HAP-1 (cell line): Measurements from ENCODE around the gene AURKAIP1.
A peak's percentile ranks its signal among the peaks of the same experiment; 100 is the strongest.

Experiments
- DNase-seq, 2 experiments: peaks; one replicate each; pipeline ENCODE4 v3.0.0-alpha.2; 2016 to 2020; ENCODE audit warnings: low spot score in 2 of 2
- H3K27me3 ChIP-seq: fragments of 250-450 bp; sonication (Bioruptor Pico); 2 replicates; pipeline ENCODE4 v1.5.1; 2020; ENCODE audit warnings: low read depth, mild to moderate bottlenecking, moderate library complexity
- H3K36me3 ChIP-seq: fragments of 250-450 bp; sonication (Bioruptor Pico); replicated peaks from 2 replicates; pipeline ENCODE4 v1.5.1; 2020; ENCODE audit warnings: mild to moderate bottlenecking
- H3K4me1 ChIP-seq: fragments of 250-450 bp; sonication (Bioruptor Pico); 2 replicates; pipeline ENCODE4 v1.5.1; 2020; ENCODE audit warnings: mild to moderate bottlenecking
- H3K4me3 ChIP-seq: fragments of 250-450 bp; sonication (Bioruptor Pico); 2 replicates; pipeline ENCODE4 v1.5.1; 2020; ENCODE audit warnings: mild to moderate bottlenecking, moderate library complexity
- H3K9me3 ChIP-seq: fragments of 250-450 bp; sonication (Bioruptor Pico); 2 replicates; pipeline ENCODE4 v1.5.1; 2020; ENCODE audit warnings: mild to moderate bottlenecking, moderate library complexity
- in situ Hi-C: fragments of 300-500 bp; cut with MboI; formaldehyde crosslinking; loops from 3 replicates; pipeline ENCODE4 v1.14.3; 2020; ENCODE audit warnings: low sequenced_read_pairs, inconsistent platforms, mixed read lengths

Gene AURKAIP1

DNA sequence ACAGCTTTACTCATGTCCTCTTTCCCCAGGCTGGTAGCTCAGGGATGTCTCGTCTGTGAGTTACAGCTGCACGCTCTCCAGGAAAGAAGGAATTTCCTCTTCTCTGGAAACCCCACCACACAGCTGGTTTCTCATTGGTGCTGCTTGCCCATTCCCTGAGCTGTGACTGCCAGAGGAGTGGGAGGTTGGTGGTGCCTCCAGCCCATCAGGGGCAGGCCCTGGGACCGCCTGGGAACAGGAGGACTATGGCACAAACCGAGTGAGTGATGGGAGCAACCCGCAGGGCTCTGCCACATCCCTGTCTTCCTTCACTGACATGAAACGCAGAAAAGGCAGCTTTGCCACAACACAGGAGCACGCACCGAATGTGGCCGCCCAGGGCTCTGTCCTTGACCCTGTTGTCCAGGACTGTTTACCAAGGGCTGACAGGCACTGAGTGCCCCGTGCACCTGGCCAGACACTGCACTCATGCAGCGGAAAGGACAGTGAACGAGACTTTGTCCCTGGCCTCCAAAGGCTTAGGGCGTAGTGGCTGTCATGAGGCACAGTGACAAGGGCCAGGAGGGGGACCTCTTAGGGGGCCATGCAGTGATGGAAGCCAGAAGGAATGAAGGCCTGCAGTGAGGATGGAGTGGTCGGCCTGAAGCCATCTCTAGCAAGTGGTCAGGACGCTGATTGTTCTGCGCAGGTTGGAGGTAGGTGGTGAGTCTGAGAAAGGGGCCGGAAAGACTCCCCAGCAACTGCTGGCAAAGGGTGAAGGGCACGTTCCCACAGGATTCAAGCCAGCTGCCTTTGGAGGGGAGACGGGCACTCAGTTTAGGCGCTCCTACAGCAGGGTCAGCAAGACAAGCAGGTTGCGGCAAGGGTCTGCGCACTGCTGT is 25.8 kb upstream of the AURKAIP1 start:
- Histone ChIP-seq H3K4me3 (peak overlapping the region; percentile 99), H3K4me1 (peaks cover 17% of the 10 kb centered on the region), H3K27me3 (no peaks in the 10 kb centered on the region), H3K9me3 (no peaks in the 10 kb centered on the region), H3K36me3 (peaks cover 85% of the 10 kb centered on the region)
- in situ Hi-C loops, result loop anchor here (5.0 kb wide), 1 partner anchor 36 kb away; the partner anchor contains the start of gene VWA1
- DNase-seq, result no peak

DNA sequence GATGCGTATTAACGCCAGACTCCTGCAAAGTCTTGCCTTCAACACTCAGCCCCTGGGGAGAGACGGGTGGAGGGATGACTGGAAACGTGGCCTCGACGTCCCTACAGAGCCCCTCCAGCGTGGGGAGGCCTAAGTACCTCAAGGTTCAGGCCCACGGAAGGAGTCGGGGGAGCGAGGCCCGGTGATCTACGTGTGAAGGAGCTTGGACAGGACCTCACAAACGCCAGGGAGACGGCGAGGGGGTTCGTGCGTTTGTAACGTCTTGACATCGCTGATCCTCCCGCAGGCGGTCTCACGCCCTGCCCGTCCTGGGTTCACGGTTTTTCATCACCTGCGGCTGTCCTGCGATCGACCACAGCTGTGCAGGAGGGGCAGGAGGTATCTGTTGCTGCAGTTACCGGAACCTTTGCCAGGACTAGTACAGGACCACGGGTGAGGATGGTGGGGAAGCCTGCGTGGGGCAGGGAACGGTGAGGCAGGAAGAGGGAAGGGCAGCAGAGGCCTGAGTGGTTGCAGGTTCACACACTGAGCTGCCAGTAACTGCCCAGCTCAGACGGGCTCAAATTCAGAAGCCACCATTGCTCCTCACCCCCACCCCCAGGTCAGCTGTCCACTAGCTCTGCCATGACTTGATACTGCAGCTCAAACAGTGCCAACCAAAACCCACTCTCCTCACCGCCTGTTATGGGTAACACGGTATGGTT is 25.0 kb upstream of the AURKAIP1 start:
- Histone ChIP-seq H3K36me3 (peaks cover 85% of the 10 kb centered on the region), H3K4me3 (peak overlapping the region; percentile 99), H3K9me3 (no peaks in the 10 kb centered on the region), H3K4me1 (peaks cover 13% of the 10 kb centered on the region), H3K27me3 (no peaks in the 10 kb centered on the region)
- in situ Hi-C loops, result loop anchor here (5.0 to 10.0 kb wide), 2 partner anchors 37 to 95 kb away; partner anchors contain the start of gene VWA1
- peak in 1 of 2 experiments; percentile 48 for DNase-seq

DNA sequence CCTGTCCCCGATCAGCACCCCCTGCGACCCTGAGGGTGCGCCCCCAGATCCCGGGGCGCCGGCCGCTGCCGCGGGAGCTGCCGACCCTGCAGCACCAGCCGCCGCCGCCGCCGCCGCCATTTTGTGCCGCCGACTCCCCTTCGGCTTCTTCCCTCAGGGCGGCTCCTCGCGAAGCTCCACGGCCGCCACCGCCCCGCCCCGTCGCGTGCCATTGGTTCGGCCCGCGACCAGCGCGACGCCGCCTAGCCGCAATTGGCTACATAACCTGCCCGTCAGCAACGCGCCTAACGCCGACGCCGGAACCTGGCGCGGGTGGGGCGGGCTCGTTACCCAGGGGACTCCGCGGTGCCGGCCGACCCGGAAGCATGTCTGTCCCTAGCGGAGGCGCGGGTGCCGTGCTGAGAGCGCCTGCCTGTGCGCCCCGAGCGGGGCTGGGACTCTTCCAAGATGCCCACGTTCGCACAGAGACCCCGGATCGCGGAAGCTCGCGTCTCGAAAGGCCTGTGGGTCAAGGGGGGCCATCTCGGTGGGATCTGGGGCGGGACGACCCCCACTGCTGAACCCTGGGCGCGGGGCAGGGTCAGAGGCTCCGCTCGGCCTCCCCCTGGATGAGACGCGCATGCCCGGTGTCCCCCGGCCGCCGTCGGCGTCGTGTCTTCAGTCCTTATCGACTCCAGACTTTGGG is 24.3 kb upstream of the AURKAIP1 start, which contains the start of gene CCNL2:
Gene CCNL2, minus strand, starts transcription at position 149 of the 685 bp plus-strand sequence. Its CDS starts 29 bp downstream, at position 120.
- peaks cover 13% of the 10 kb centered on the region for H3K4me1 ChIP-seq
- peaks cover 85% of the 10 kb centered on the region for H3K36me3 ChIP-seq
- DNase-seq, result peak; percentile 96 to 99
- no peaks in the 10 kb centered on the region for H3K9me3 ChIP-seq
- no peaks in the 10 kb centered on the region for H3K27me3 ChIP-seq
- H3K4me3 ChIP-seq, result peak within 1 kb of the TSS; percentile 99
- in situ Hi-C loops, result loop anchor here (10.0 kb wide), 1 partner anchor 95 kb away; no protein-coding TSS in a partner anchor

DNA sequence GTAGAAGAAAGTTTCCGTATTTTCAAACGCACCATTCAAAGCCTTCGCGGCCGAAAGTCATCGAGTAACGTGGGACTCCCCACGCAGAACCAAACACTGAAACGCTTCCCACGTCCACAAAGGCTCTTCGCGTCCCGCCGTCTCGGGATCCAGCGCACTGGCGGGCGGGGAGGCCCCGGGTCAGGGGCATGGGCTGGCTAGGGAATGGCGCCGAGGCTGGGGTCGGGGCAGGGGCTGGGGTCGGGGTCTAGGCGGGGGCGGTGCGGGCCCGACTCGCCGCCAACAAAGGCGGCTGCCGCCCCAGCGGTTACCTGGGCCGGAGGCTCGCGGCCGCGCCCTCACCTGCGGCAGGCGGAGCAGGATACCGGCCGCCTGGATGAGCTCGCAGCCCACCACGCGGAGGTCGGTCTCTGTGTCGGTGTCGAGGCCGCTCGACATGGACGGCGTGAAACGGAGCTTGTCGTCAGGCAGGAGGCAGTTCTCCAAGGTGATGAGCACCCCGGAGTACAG is 23.7 kb upstream of the AURKAIP1 start:
- peaks cover 85% of the 10 kb centered on the region for H3K36me3 ChIP-seq
- DNase-seq, result no peak

GRCh38 chr1:1397839-1398523 is 23.0 kb upstream of the AURKAIP1 start:
- Histone ChIP-seq H3K9me3 (no peaks in the 10 kb centered on the region), H3K36me3 (peaks cover 85% of the 10 kb centered on the region), H3K27me3 (no peaks in the 10 kb centered on the region), H3K4me1 (peaks cover 13% of the 10 kb centered on the region), H3K4me3 (peak overlapping the region; percentile 99)
- DNase-seq, result no peak
- in situ Hi-C loops, result loop anchor here (10.0 kb wide), 1 partner anchor 97 kb away; no protein-coding TSS in a partner anchor

More for the DNA sequence above, 23.7 kb upstream of the AURKAIP1 start:
- no peaks in the 10 kb centered on the region for H3K27me3 ChIP-seq
- in situ Hi-C loops, result loop anchor here (10.0 kb wide), 1 partner anchor 96 kb away; no protein-coding TSS in a partner anchor
- H3K4me1 ChIP-seq, result peaks cover 13% of the 10 kb centered on the region
- no peaks in the 10 kb centered on the region for H3K9me3 ChIP-seq
- peak overlapping the region; percentile 99 for H3K4me3 ChIP-seq

GRCh38 chr1:1395166-1395565 is 20.2 kb upstream of the AURKAIP1 start:
- no peak for DNase-seq
- Histone ChIP-seq H3K27me3 (no peaks in the 10 kb centered on the region), H3K4me1 (peaks cover 5% of the 10 kb centered on the region; the same call in 1 of the 2 replicates), H3K36me3 (peaks cover 85% of the 10 kb centered on the region), H3K4me3 (no peak overlapping the region), H3K9me3 (no peaks in the 10 kb centered on the region)
- in situ Hi-C loops, result loop anchor here (10.0 kb wide), 1 partner anchor 100 kb away; no protein-coding TSS in a partner anchor

- in situ Hi-C loops, result loop anchor here (10.0 kb wide), 1 partner anchor 101 kb away; no protein-coding TSS in a partner anchor
- H3K27me3 ChIP-seq, result no peaks in the 10 kb centered on the region
- H3K9me3 ChIP-seq, result no peaks in the 10 kb centered on the region
- peaks cover 5% of the 10 kb centered on the region; the same call in 1 of the 2 replicates for H3K4me1 ChIP-seq
- H3K4me3 ChIP-seq, result no peak overlapping the region
- peaks cover 91% of the 10 kb centered on the region for H3K36me3 ChIP-seq
- DNase-seq, result no peak
Observed at GRCh38 chr1:1394116-1394515, 19.1 kb upstream of the AURKAIP1 start.

GRCh38 chr1:1393428-1393827 is 18.4 kb upstream of the AURKAIP1 start:
- H3K27me3 ChIP-seq, result no peaks in the 10 kb centered on the region
- in situ Hi-C loops, result loop anchor here (10.0 kb wide), 1 partner anchor 101 kb away; no protein-coding TSS in a partner anchor
- H3K4me3 ChIP-seq, result no peak overlapping the region
- H3K36me3 ChIP-seq, result peaks cover 98% of the 10 kb centered on the region
- H3K4me1 ChIP-seq, result peaks cover 5% of the 10 kb centered on the region; the same call in 1 of the 2 replicates
- no peak for DNase-seq
- H3K9me3 ChIP-seq, result no peaks in the 10 kb centered on the region

- H3K36me3 ChIP-seq, result peaks cover 99% of the 10 kb centered on the region
- DNase-seq, result no peak
- H3K9me3 ChIP-seq, result no peaks in the 10 kb centered on the region
- H3K4me1 ChIP-seq, result peaks cover 5% of the 10 kb centered on the region; the same call in 1 of the 2 replicates
- no peak overlapping the region for H3K4me3 ChIP-seq
- no peaks in the 10 kb centered on the region for H3K27me3 ChIP-seq
- in situ Hi-C loops, result loop anchor here (10.0 kb wide), 1 partner anchor 102 kb away; no protein-coding TSS in a partner anchor
Observed at GRCh38 chr1:1393014-1393413, 18.0 kb upstream of the AURKAIP1 start.

- in situ Hi-C loops, result loop anchor here (10.0 kb wide), 1 partner anchor 104 kb away; no protein-coding TSS in a partner anchor
- Histone ChIP-seq H3K9me3 (no peaks in the 10 kb centered on the region), H3K36me3 (peaks cover 100% of the 10 kb centered on the region), H3K4me3 (no peak overlapping the region), H3K4me1 (no peaks in the 10 kb centered on the region), H3K27me3 (no peaks in the 10 kb centered on the region)
- DNase-seq, result no peak
Observed at GRCh38 chr1:1391225-1391624, 16.2 kb upstream of the AURKAIP1 start.

- Histone ChIP-seq H3K9me3 (no peaks in the 10 kb centered on the region), H3K27me3 (no peaks in the 10 kb centered on the region), H3K4me3 (no peak overlapping the region), H3K36me3 (peaks cover 100% of the 10 kb centered on the region), H3K4me1 (no peaks in the 10 kb centered on the region)
- no peak for DNase-seq
- in situ Hi-C loops, result loop anchor here (10.0 kb wide), 1 partner anchor 104 kb away; no protein-coding TSS in a partner anchor
Observed at GRCh38 chr1:1390675-1391074, 15.7 kb upstream of the AURKAIP1 start.

DNA sequence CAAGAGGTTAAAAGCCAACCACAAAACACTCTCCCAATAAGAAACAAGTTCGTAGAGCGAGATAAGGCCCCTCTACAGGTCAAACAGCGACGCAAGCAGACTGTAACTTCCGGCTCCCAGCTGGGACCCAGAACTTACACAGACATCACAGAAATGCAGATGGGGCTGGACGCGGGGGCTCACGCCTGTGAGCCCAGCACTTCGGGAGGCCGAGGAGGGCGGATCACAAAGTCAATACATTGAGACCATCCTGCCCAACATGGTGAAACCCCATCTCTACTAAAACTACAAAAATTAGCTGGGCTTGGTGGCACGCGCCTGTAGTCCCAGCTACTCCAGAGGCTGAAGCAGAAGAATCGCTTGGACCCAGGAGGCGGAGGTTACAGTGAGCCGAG is 13.1 kb upstream of the AURKAIP1 start:
- Histone ChIP-seq H3K36me3 (peaks cover 76% of the 10 kb centered on the region), H3K4me1 (no peaks in the 10 kb centered on the region), H3K4me3 (no peak overlapping the region), H3K27me3 (no peaks in the 10 kb centered on the region), H3K9me3 (no peaks in the 10 kb centered on the region)
- in situ Hi-C loops, result no loop called here
- no peak for DNase-seq
